H1 (cell line): ENCODE measurements around the gene ZNF334. TPM values are rescaled to one million over a fixed set of nuclear protein-coding genes. Genes with fewer than 3 reads are reported as not detected.

ENCODE experiments used
- CTCF ChIA-PET: fragments of 300-600 bp; sonication (Branson Sonifier 250); formaldehyde crosslinking; loops from one replicate; lab custom pipeline; 2021; ENCODE audit not compliant: partially characterized antibody; lab: Charles Lee
- POLR2A ChIA-PET: fragments of 300-600 bp; sonication (Branson Sonifier 250); formaldehyde crosslinking; loops from one replicate; lab custom pipeline; 2021; ENCODE audit warnings: inconsistent platforms; ENCODE audit not compliant: partially characterized antibody; lab: Charles Lee
- DNase-seq, 2 experiments: peaks; one replicate each; pipeline versions ENCODE4 v3.0.0 to v3.0.0-alpha.2; 2010 to 2022; ENCODE audit warnings: low spot score in 2 of 2, low read depth in 1 of 2, mixed read lengths in 1 of 2
- FAIRE-seq: peaks from 2 replicates; lab custom pipeline; 2011; peaks lifted over from hg19 to GRCh38; lab: Jason Lieb, UNC
- H2AFZ ChIP-seq: 2 replicates; pipeline ENCODE4 v1.8.1; 2012; ENCODE audit warnings: low read length, inconsistent platforms
- H2AK5ac ChIP-seq: 2 replicates; pipeline ENCODE4 v1.6.1; 2013; ENCODE audit warnings: low read depth, low read length
- H2BK120ac ChIP-seq: replicated peaks from 2 replicates; pipeline ENCODE3; 2013; ENCODE audit warnings: low read depth, low read length, inconsistent platforms
- H2BK12ac ChIP-seq: 2 replicates; pipeline ENCODE4 v1.6.1; 2013; ENCODE audit warnings: low read depth, low read length
- H2BK15ac ChIP-seq: 2 replicates; pipeline ENCODE4 v1.6.1; 2013; ENCODE audit warnings: low read length
- H2BK20ac ChIP-seq: 2 replicates; pipeline ENCODE4 v1.6.1; 2013; ENCODE audit warnings: low read length
- H2BK5ac ChIP-seq: 2 replicates; pipeline ENCODE4 v1.6.1; 2013; ENCODE audit warnings: low read depth, low read length
- H3K14ac ChIP-seq: 2 replicates; pipeline ENCODE4 v1.6.1; 2013; ENCODE audit warnings: inconsistent platforms; ENCODE audit not compliant: insufficient read length
- H3K18ac ChIP-seq: 2 replicates; pipeline ENCODE4 v1.6.1; 2013; ENCODE audit warnings: low read length; ENCODE audit errors: extremely low read depth
- H3K23ac ChIP-seq: 2 replicates; pipeline ENCODE4 v1.6.1; 2013; ENCODE audit warnings: inconsistent platforms; ENCODE audit not compliant: insufficient read length
- H3K23me2 ChIP-seq: 2 replicates; pipeline ENCODE4 v1.6.1; 2013; ENCODE audit warnings: low read depth, low read length
- H3K27ac ChIP-seq: 2 replicates; pipeline ENCODE4 v1.6.1; 2011; ENCODE audit warnings: low read depth, low read length, inconsistent platforms
- H3K27me3 ChIP-seq, 4 experiments: replicated peaks in 1 of 4; 1 replicate in 1 of 4; 2 replicates in 3 of 4; pipeline versions ENCODE4 v1.6.1 to v1.8.1; 2011 to 2013; ENCODE audit warnings: low read length in 3 of 4, mild to moderate bottlenecking in 3 of 4, inconsistent platforms in 2 of 4, mixed read lengths in 2 of 4, moderate library complexity in 1 of 4; ENCODE audit not compliant: control insufficient read depth in 3 of 4, insufficient read depth in 3 of 4; ENCODE audit errors: extremely low read depth in 1 of 4
- H3K36me3 ChIP-seq, 4 experiments: 2 replicates each; pipeline versions ENCODE4 v1.6.1 to v1.8.1; 2011 to 2013; ENCODE audit warnings: mild to moderate bottlenecking in 4 of 4, low read length in 3 of 4, moderate library complexity in 2 of 4, control low read depth in 1 of 4, inconsistent platforms in 1 of 4; ENCODE audit not compliant: insufficient read depth in 4 of 4, control insufficient read depth in 2 of 4
- H3K4ac ChIP-seq: replicated peaks from 2 replicates; pipeline ENCODE3; 2013; ENCODE audit warnings: low read length, low read depth, mixed read lengths, inconsistent platforms; ENCODE audit not compliant: insufficient read length
- H3K4me1 ChIP-seq, 4 experiments: replicated peaks in 1 of 4; 1 replicate in 1 of 4; 2 replicates in 3 of 4; pipeline versions ENCODE4 v1.6.1 to v1.8.1; 2011 to 2013; ENCODE audit warnings: low read length in 3 of 4, inconsistent platforms in 2 of 4, mixed read lengths in 1 of 4; ENCODE audit not compliant: insufficient read depth in 4 of 4, control insufficient read depth in 3 of 4
- H3K4me2 ChIP-seq, 2 experiments: 2 replicates each; pipeline versions ENCODE4 v1.6.1 to v1.8.1; 2011 to 2013; ENCODE audit warnings: low read depth in 2 of 2, low read length in 2 of 2, control low read depth in 1 of 2, inconsistent platforms in 1 of 2, mild to moderate bottlenecking in 1 of 2; ENCODE audit not compliant: insufficient read depth in 1 of 2
- H3K4me3 ChIP-seq, 4 experiments: fragments of 200-600, 300-600 bp in 1 of 4; sonication (generic), shearing (Covaris generic), sonication (Bioruptor Twin) in 1 of 4; 2 replicates each; pipeline versions ENCODE4 v1.5.1 to v1.8.1; 2011 to 2016; ENCODE audit warnings: low read length in 4 of 4, low read depth in 3 of 4, control low read depth in 2 of 4, inconsistent platforms in 2 of 4, mild to moderate bottlenecking in 2 of 4, mixed read lengths in 1 of 4, moderate library complexity in 1 of 4; ENCODE audit not compliant: insufficient read depth in 2 of 4; ENCODE audit errors: extremely low read depth in 1 of 4
- H3K56ac ChIP-seq: replicated peaks from 2 replicates; pipeline ENCODE3; 2013; ENCODE audit warnings: low read depth, mild to moderate bottlenecking, mixed read lengths, low read length, inconsistent platforms; ENCODE audit not compliant: insufficient read length
- H3K79me1 ChIP-seq: 2 replicates; pipeline ENCODE4 v1.6.1; 2013; ENCODE audit warnings: low read depth, low read length, control low read depth
- H3K79me2 ChIP-seq, 2 experiments: 2 replicates each; pipeline versions ENCODE4 v1.6.1 to v1.8.1; 2012 to 2013; ENCODE audit warnings: low read length in 2 of 2, mild to moderate bottlenecking in 2 of 2, inconsistent platforms in 1 of 2; ENCODE audit not compliant: insufficient read depth in 2 of 2, control insufficient read depth in 1 of 2
- H3K9ac ChIP-seq, 4 experiments: replicated peaks in 1 of 4; 1 replicate in 1 of 4; 2 replicates in 3 of 4; pipeline versions ENCODE4 v1.6.1 to v1.8.1; 2011 to 2013; ENCODE audit warnings: low read depth in 3 of 4, low read length in 3 of 4, control low read depth in 2 of 4, mild to moderate bottlenecking in 2 of 4, moderate library complexity in 2 of 4, inconsistent platforms in 1 of 4; ENCODE audit errors: extremely low read depth in 1 of 4
- H3K9me3 ChIP-seq, 2 experiments: 2 replicates each; pipeline versions ENCODE4 v1.6.1 to v1.8.1; 2012 to 2013; ENCODE audit warnings: mild to moderate bottlenecking in 2 of 2, moderate library complexity in 2 of 2, control low read depth in 1 of 2, inconsistent platforms in 1 of 2, low read depth in 1 of 2, low read length in 1 of 2, mixed read lengths in 1 of 2; ENCODE audit not compliant: insufficient read depth in 2 of 2
- H4K20me1 ChIP-seq, 2 experiments: replicated peaks in 1 of 2; 2 replicates each; pipeline versions ENCODE3 to v1.8.1; 2011 to 2013; ENCODE audit warnings: inconsistent platforms in 2 of 2, low read length in 2 of 2, mild to moderate bottlenecking in 1 of 2; ENCODE audit not compliant: insufficient read depth in 2 of 2, control insufficient read depth in 1 of 2
- H4K5ac ChIP-seq: 2 replicates; pipeline ENCODE4 v1.6.1; 2013; ENCODE audit warnings: low read length, low read depth, mixed read lengths, inconsistent platforms; ENCODE audit not compliant: insufficient read length
- H4K8ac ChIP-seq: 2 replicates; pipeline ENCODE4 v1.8.0; 2013; ENCODE audit warnings: mild to moderate bottlenecking, moderate library complexity, low read length, inconsistent platforms; ENCODE audit not compliant: insufficient read depth; ENCODE audit errors: extremely low read depth
- H4K91ac ChIP-seq: replicated peaks from 2 replicates; pipeline ENCODE3; 2013; ENCODE audit warnings: low read length, mixed read lengths, inconsistent platforms; ENCODE audit not compliant: insufficient read length
- ATF3 ChIP-seq: IDR thresholded peaks from 2 replicates; pipeline ENCODE4 v1.6.1; 2011; ENCODE audit warnings: low read depth, mild to moderate bottlenecking, low read length; ENCODE audit not compliant: insufficient read depth
- CEBPB ChIP-seq: IDR thresholded peaks from 2 replicates; pipeline ENCODE4 v1.6.1; 2012; ENCODE audit warnings: low read depth, low read length
- EGR1 ChIP-seq: IDR thresholded peaks from 2 replicates; pipeline ENCODE4 v1.6.1; 2011; ENCODE audit warnings: low read depth, low read length, borderline replicate concordance
- JUND ChIP-seq: IDR thresholded peaks from 2 replicates; pipeline ENCODE4 v1.6.1; 2011; ENCODE audit warnings: mild to moderate bottlenecking, improper control_type of control experiment, low read length
- NRF1 ChIP-seq: IDR thresholded peaks from 2 replicates; pipeline ENCODE4 v1.6.1; 2011; ENCODE audit warnings: mild to moderate bottlenecking, low read depth, low read length, improper control_type of control experiment
- POLR2A ChIP-seq, 2 experiments: IDR thresholded peaks; 1 replicate in 1 of 2; 2 replicates in 1 of 2; pipeline ENCODE4 v1.6.1; 2011; ENCODE audit warnings: low read depth in 2 of 2, low read length in 2 of 2, mild to moderate bottlenecking in 2 of 2; ENCODE audit errors: control extremely low read depth in 1 of 2
- RFX5 ChIP-seq: IDR thresholded peaks from 2 replicates; pipeline ENCODE4 v1.6.1; 2011; ENCODE audit warnings: low read depth, low read length, improper control_type of control experiment, borderline replicate concordance
- SP4 ChIP-seq: IDR thresholded peaks from 2 replicates; pipeline ENCODE4 v1.6.1; 2012; ENCODE audit warnings: low read length, inconsistent platforms
- WGBS, 2 experiments: shearing (Covaris generic) in 1 of 2; methylation state at CpG; one replicate each; pipeline versions ENCODE4 v1.1.6 to v1.1.7; 2013 to 2015; ENCODE audit warnings: low lambda C conversion rate in 2 of 2, mixed read lengths in 2 of 2, inconsistent platforms in 1 of 2, low coverage in 1 of 2, missing lambda C conversion rate in 1 of 2; ENCODE audit not compliant: insufficient replicate concordance in 2 of 2, insufficient coverage in 1 of 2, insufficient read length in 1 of 2; ENCODE audit errors: extremely low coverage in 1 of 2, missing lambda C conversion rate in 1 of 2; 5-methylcytosine and 5-hydroxymethylcytosine counted together
- long read RNA-seq, 2 experiments: library from RNA in 1 of 2; library from capped mRNA in 1 of 2; stranded (forward); transcript quantifications; one replicate each; pipeline ENCODE4 v2.0.0, GENCODE V29; 2021; ENCODE audit warnings: inconsistent platforms in 1 of 2
- polyA minus RNA-seq, 3 experiments: library from RNA; depleted of rRNA, polyadenylated mRNA; stranded (reverse); fragments of >200 nt; gene quantifications; 1 replicate in 2 of 3; 2 replicates in 1 of 3; pipeline ENCODE4 v1.2.3, GENCODE V29; 2011
- polyA plus RNA-seq, 7 experiments: library from polyadenylated mRNA; depleted of rRNA in 3 of 7; stranded (reverse) in 5 of 7; unstranded in 2 of 7; fragments of >200 nt in 5 of 7; fragments of 200-250 nt in 2 of 7; gene quantifications; 1 replicate in 5 of 7; 2 replicates in 1 of 7; 4 replicates in 1 of 7; pipeline versions ENCODE4 v1.2.1 to v1.2.3, GENCODE V29; 2011 to 2013; ENCODE audit warnings: missing spikeins in 2 of 7, mixed read lengths in 2 of 7
- total RNA-seq: library from RNA; stranded (reverse); fragmentation: NEBNext Ultra II Directional; extraction: Animal tissue kit (Norgen Biotek cat#: 25700); gene quantifications from 2 replicates; pipeline ENCODE4 v1.2.1, GENCODE V29; 2021

Gene ZNF334
- total RNA-seq = 15.9 and 17.8 TPM in 2 replicates
- polyA plus RNA-seq (2011; rRNA removed) = 6.2 and 8.8 TPM in 2 replicates
- 14.9 TPM for polyA plus RNA-seq (2011; cell fraction: cytosol; rRNA removed)
- polyA plus RNA-seq (2011; cell fraction: nucleus; rRNA removed) = 13.5 TPM
- 9.4 to 16.9 TPM (median 10.3 TPM) in 4 replicates for polyA plus RNA-seq (2012, experiment 1 of 2)
- 0.54 TPM for polyA plus RNA-seq (2012, experiment 2 of 2)
- polyA plus RNA-seq (2013, experiment 1 of 2) = 11.5 TPM
- 10.4 TPM for polyA plus RNA-seq (2013, experiment 2 of 2)
- polyA minus RNA-seq (2011; rRNA and poly(A)+ RNA removed) = 16.8 and 19.3 TPM in 2 replicates
- 10.0 TPM for polyA minus RNA-seq (2011; cell fraction: cytosol; rRNA and poly(A)+ RNA removed)
- 35.9 TPM for polyA minus RNA-seq (2011; cell fraction: nucleus; rRNA and poly(A)+ RNA removed)
- long read RNA-seq, experiment 1, partial matches to known transcripts = 0 of 3 reads
- long read RNA-seq, experiment 1, other reads (novel, unspliced or antisense) = 3 of 3 reads
- long read RNA-seq, experiment 2, partial matches to known transcripts = 2 of 9 reads
- long read RNA-seq, experiment 2, other reads (novel, unspliced or antisense) = 7 of 9 reads

GRCh38 chr20:46512943-46513844, at the start of gene ZNF334:
Gene ZNF334 (minus strand): TSS chr20:46513559. CDS start chr20:46512102, 1,457 bp downstream.
- Histone ChIP-seq H4K91ac (peak within 1 kb of the TSS; percentile 66), H3K14ac (no peak within 1 kb of the TSS), H3K27ac (peak within 1 kb of the TSS; percentile 66; the same call in 1 of the 2 replicates), H3K18ac (peak within 1 kb of the TSS; percentile 75; the same call in 1 of the 2 replicates), H2BK20ac (no peak within 1 kb of the TSS), H3K23ac (no peak within 1 kb of the TSS), H3K9me3 (no peaks in the 10 kb centered on the region; a peak in 1 of 4 replicates), H2BK120ac (no peak within 1 kb of the TSS), H3K27me3 (no peaks in the 10 kb centered on the region), H3K79me1 (no peaks in the 10 kb centered on the region), H3K23me2 (peaks cover 4% of the 10 kb centered on the region), H2BK5ac (peak within 1 kb of the TSS; percentile 81; the same call in 1 of the 2 replicates), H3K4ac (no peak within 1 kb of the TSS), H2BK15ac (no peak within 1 kb of the TSS), H4K8ac (peak within 1 kb of the TSS; percentile 90; the same call in 1 of the 2 replicates), H4K5ac (peak within 1 kb of the TSS; percentile 85), H3K4me3 (peak within 1 kb of the TSS; percentile 78 to 86 (median 84)), H3K9ac (peak within 1 kb of the TSS; percentile 62 to 80 (median 76)), H2AK5ac (no peak within 1 kb of the TSS), H3K56ac (peak within 1 kb of the TSS; percentile 7), H4K20me1 (no peaks in the 10 kb centered on the region), H2AFZ (peak within 1 kb of the TSS; percentile 82), H3K36me3 (peaks cover 0 to 19% (median 11%) of the 10 kb centered on the region in 4 experiments; a peak in 5 of 8 replicates), H3K4me1 (no peaks in the 10 kb centered on the region; a peak in 1 of 7 replicates), H3K79me2 (peaks cover 0 to 9% of the 10 kb centered on the region in 2 experiments; a peak in 2 of 4 replicates), H2BK12ac (no peak within 1 kb of the TSS), H3K4me2 (peak within 1 kb of the TSS; percentile 95 to 97)
- DNase-seq = peak; percentile 62 to 91
- FAIRE-seq = no peak
- CTCF ChIA-PET = interaction anchor here (1.4 kb wide), 1 partner anchor 50 kb away, joined by 3 read pairs; no protein-coding TSS in a partner anchor
- WGBS, 2 experiments = 8% methylated on average over 35 of the region's 49 CpGs; no CpG with 5 or more reads in 1 of the 2 experiments
- POLR2A ChIA-PET = interaction anchor here (0.9 to 2.1 kb wide), 14 partner anchors 9 to 199 kb away, joined by 3 to 8 read pairs (median 4); partner anchors contain the start of gene SLC13A3
- TF ChIP-seq RFX5 (no peak), CEBPB (no peak), SP4 (no peak), ATF3 (no peak), NRF1 (peak; percentile 28; the same call in 1 of the 2 replicates), JUND (no peak), POLR2A (IDR thresholded peaks at IDR 0.05; ENCODE audit: control extremely low read depth in 1 of 2, low read depth in 2 of 2, low read length in 2 of 2) (peak; percentile 57 to 89), EGR1 (peak; percentile 47; the same call in 1 of the 2 replicates)
